Adrenal gland (tissue), 12 donors: Measurements from ENCODE around the gene INO80. TPM values are rescaled to one million over a fixed set of nuclear protein-coding genes. Genes with fewer than 3 reads are reported as not detected.

Experiments
- DNase-seq, 7 donors: peaks; one replicate each; pipeline ENCODE4 v3.0.0-alpha.2; 2019 to 2020
- H3K27ac ChIP-seq, 5 donors: fragments of 200-600 bp; sonication (generic) in 4 of 5; 1 replicate in 3 of 5; 2 replicates in 2 of 5; pipeline versions ENCODE4 v1.5.1 to v1.8.0; 2016 to 2020; ENCODE audit warnings: mild to moderate bottlenecking in 1 of 5
- H3K27me3 ChIP-seq: fragments of 200-600 bp; 2 replicates; pipeline ENCODE4 v1.8.0; 2021
- H3K36me3 ChIP-seq, 2 donors: fragments of 200-600 bp; replicated peaks in 1 of 2; 1 replicate in 1 of 2; 2 replicates in 1 of 2; pipeline versions ENCODE4 v1.5.1 to v1.8.0; 2018 to 2022
- H3K4me1 ChIP-seq, 2 donors: fragments of 200-600 bp; replicated peaks in 1 of 2; 1 replicate in 1 of 2; 2 replicates in 1 of 2; pipeline versions ENCODE4 v1.5.1 to v1.8.0; 2018 to 2021
- H3K4me3 ChIP-seq, 4 donors: fragments of 200-600 bp; sonication (generic) in 3 of 4; one replicate each; pipeline ENCODE4 v1.5.1; 2016 to 2018
- H3K9me3 ChIP-seq, 3 donors: fragments of 200-600 bp; sonication (generic) in 1 of 3; replicated peaks in 1 of 3; 1 replicate in 2 of 3; 2 replicates in 1 of 3; pipeline versions ENCODE4 v1.5.1 to v1.8.0; 2016 to 2021
- CTCF ChIP-seq, 6 experiments: fragments of 450-650 bp in 4 of 6; fragments of 200-600 bp in 2 of 6; sonication (generic) in 1 of 6; IDR thresholded peaks; 1 replicate in 5 of 6; 2 replicates in 1 of 6; pipeline versions ENCODE4 v1.5.1 to v1.8.0; 2016 to 2021; ENCODE audit warnings: antibody characterized with exemption in 6 of 6, mild to moderate bottlenecking in 2 of 6, moderate library complexity in 1 of 6
- POLR2A ChIP-seq, 2 donors: fragments of 450-650 bp; IDR thresholded peaks; one replicate each; pipeline ENCODE4 v1.6.1; 2017; ENCODE audit warnings: antibody characterized with exemption in 2 of 2, mild to moderate bottlenecking in 2 of 2, moderate library complexity in 1 of 2
- WGBS, 4 donors: extraction: QIAGEN DNeasy Blood & Tissue Kit in 2 of 4; methylation state at CpG; one replicate each; pipeline versions ENCODE4 v1.1.5 to v1.1.7; 2013 to 2017; 5-methylcytosine and 5-hydroxymethylcytosine counted together
- intact Hi-C, 2 donors: fragments of 100-400 bp; cut with DNase I; formaldehyde crosslinking; loops; one replicate each; pipeline versions ENCODE4 v1.14.1 to v1.15.0; 2022 to 2023
- polyA plus RNA-seq, 3 donors: library from polyadenylated mRNA; stranded (reverse); fragments of 200-250 nt in 2 of 3; fragments of 350-450 nt in 1 of 3; fragmentation: Illumina TruSeq in 1 of 3; extraction: RNeasy Lipid Tissue Mini Kit (QIAGEN cat#74804) in 1 of 3; gene quantifications; one replicate each; pipeline ENCODE4 v1.2.3, GENCODE V29; 2013 to 2014
- total RNA-seq, 9 donors: library from RNA; depleted of rRNA in 4 of 9; stranded (reverse); fragments of >200 nt in 4 of 9; fragments of 120-200 nt in 1 of 9; fragmentation: NEBNext Ultra II Directional in 1 of 9; extraction: Animal tissue kit (Norgen Biotek cat#: 25700) in 1 of 9; gene quantifications; one replicate each; pipeline versions ENCODE4 v1.1.0 to v1.2.4, GENCODE V29; 2013 to 2023
- donor health status: healthy with polysubstance abuse.
- donor health status: Bipolar disorder and iron deficiency.
- donor health status: DM: yes; HTN: yes; CAD: no.
- donor health status: DM: no; HTN: no; CAD: no.
- donor health status: DM: no; HTN: no; CAD: no.
- donor health status: DM: yes; HTN: yes; CAD: no.

INO80 gene
- total and polyA plus RNA-seq, 12 donors: 5.4 to 25.0 (median 17.7) TPM

GRCh38 chr15:40992825-40993224, 123.3 kb downstream of the INO80 start:
- H3K36me3 ChIP-seq: peaks cover 0 to 39% of the 10 kb centered on the region in 2 donors
- 88 to 93% (median 91%) methylated on average over 5 of the region's 5 CpGs for WGBS, 4 donors

DNA sequence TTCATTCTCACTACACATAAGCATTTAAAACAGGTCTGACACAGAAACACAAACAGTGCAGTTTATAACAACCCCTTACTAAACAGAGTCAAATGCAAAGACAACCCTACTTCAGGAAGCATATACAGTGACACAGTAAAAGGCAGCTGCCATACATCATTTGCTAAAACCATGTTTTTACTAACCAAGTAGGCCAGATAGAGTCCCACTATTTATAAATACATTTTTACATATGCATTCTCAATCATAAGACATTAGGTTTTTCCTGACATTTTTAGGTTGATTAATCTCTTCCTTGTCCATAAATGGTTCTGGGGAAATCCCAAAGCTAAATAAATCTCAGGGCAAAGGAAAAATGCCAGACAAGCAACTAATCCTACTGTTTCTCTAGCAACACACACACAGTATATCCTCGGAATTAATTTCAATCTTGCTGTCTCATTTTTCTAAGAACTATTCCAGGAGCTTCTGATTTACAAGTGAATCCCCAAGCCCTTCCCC, 123.8 kb downstream of the INO80 start:
- intact Hi-C loops: no loop called here
- Histone ChIP-seq H3K4me1 (peaks cover 5 to 10% of the 10 kb centered on the region in 2 donors), H3K4me3 (no peak overlapping the region), H3K27me3 (no peaks in the 10 kb centered on the region), H3K27ac (no peak overlapping the region), H3K9me3 (no peaks in the 10 kb centered on the region), H3K36me3 (peaks cover 0 to 41% of the 10 kb centered on the region in 2 donors)
- DNase-seq: no peak
- TF ChIP-seq POLR2A (IDR thresholded peaks at IDR 0.05) (no peak), CTCF (IDR thresholded peaks at IDR 0.05) (no peak)
- 15 to 37% (median 26%) methylated on average over 1 of the region's 1 CpG for WGBS, 4 donors

More at GRCh38 chr15:40992825-40993224, 123.3 kb downstream of the INO80 start:
- intact Hi-C loops: no loop called here
- Histone ChIP-seq H3K4me3 (no peak overlapping the region), H3K4me1 (peaks cover 5 to 10% of the 10 kb centered on the region in 2 donors), H3K27ac (no peak overlapping the region), H3K27me3 (no peaks in the 10 kb centered on the region), H3K9me3 (no peaks in the 10 kb centered on the region)
- TF ChIP-seq CTCF (IDR thresholded peaks at IDR 0.05) (no peak), POLR2A (IDR thresholded peaks at IDR 0.05) (no peak)
- DNase-seq: no peak

DNA sequence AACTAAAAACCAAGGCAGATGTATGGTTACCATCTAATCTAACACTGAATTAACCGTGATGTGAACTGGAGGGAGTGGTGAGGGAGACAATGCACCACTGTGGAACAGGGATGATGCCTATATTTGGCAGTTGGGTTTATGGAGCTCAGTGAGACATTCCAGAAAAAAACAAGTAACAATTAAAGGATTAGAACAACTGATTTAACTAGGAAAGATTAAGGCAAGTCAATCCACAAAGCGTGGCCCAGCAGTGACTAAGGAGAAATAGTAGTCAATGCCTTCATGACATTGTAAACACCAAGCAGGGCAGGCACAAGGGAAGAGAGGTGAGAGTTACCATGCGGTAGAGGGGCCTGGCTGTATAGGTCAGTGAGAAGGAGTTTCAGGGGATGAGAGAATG, 124.7 kb downstream of the INO80 start:
- no peak for TF ChIP-seq CTCF (IDR thresholded peaks at IDR 0.05)
- 96 to 98% (median 97%) methylated on average over 3 of the region's 3 CpGs for WGBS, 4 donors
- no peak overlapping the region for H3K4me3 ChIP-seq
- intact Hi-C loops: no loop called here
- H3K27me3 ChIP-seq: no peaks in the 10 kb centered on the region
- no peak for DNase-seq
- peaks cover 0 to 41% of the 10 kb centered on the region in 2 donors for H3K36me3 ChIP-seq
- no peak overlapping the region for H3K27ac ChIP-seq
- H3K9me3 ChIP-seq: no peaks in the 10 kb centered on the region
- H3K4me1 ChIP-seq: peaks cover 5 to 10% of the 10 kb centered on the region in 2 donors

- DNase-seq: no peak
- intact Hi-C loops: no loop called here
- H3K4me3 ChIP-seq: no peak overlapping the region
- TF ChIP-seq CTCF (IDR thresholded peaks at IDR 0.05) (no peak), POLR2A (IDR thresholded peaks at IDR 0.05) (no peak)
- H3K27me3 ChIP-seq: no peaks in the 10 kb centered on the region
- 0% methylated on average over 1 of the region's 1 CpG for WGBS, 4 donors
- H3K27ac ChIP-seq: no peak overlapping the region
- peaks cover 0 to 41% of the 10 kb centered on the region in 2 donors for H3K36me3 ChIP-seq
- H3K4me1 ChIP-seq: peaks cover 5 to 11% of the 10 kb centered on the region in 2 donors
- no peaks in the 10 kb centered on the region for H3K9me3 ChIP-seq
Observed at GRCh38 chr15:40990789-40991188, 125.3 kb downstream of the INO80 start.
